ENCODE measurements around the gene PHTF2.

Gene PHTF2

GRCh38 chr7:78006063-78006755 is 207.6 kb downstream of the PHTF2 start:
- DNase-seq (ENCODE audit: low read depth) = no peak
- H3K4me3 ChIP-seq (ENCODE audit: control insufficient read depth, low read depth, low read length) = no peak overlapping the region
- TF ChIP-seq CTCF (IDR thresholded peaks at IDR 0.05; ENCODE audit: control insufficient read depth, insufficient read depth, low read depth, low read length, missing control alignments) = no peak
